ENCODE results near the gene CDC123.
"Not testable (repeated sequence)": the region's sequence is repeated elsewhere in the genome, so short reads cannot be mapped to it uniquely, and the experiment has no call there.

CDC123 gene

GRCh38 chr10:12237265-12238220 lies 41.6 kb downstream of the CDC123 start:
- no peak for FAIRE-seq

GRCh38 chr10:12238821-12239220 lies 42.8 kb downstream of the CDC123 start:
- no peak for FAIRE-seq

- FAIRE-seq = no peak
These were observed 46.0 kb downstream of the CDC123 start for GRCh38 chr10:12241810-12242529.

- FAIRE-seq = no peak
These were observed 48.1 kb downstream of the CDC123 start for GRCh38 chr10:12243864-12244620.

- no peak for FAIRE-seq
These were observed 54.2 kb downstream of the CDC123 start for GRCh38 chr10:12250181-12250580.

- FAIRE-seq = not testable (repeated sequence)
These were observed 54.7 kb downstream of the CDC123 start for GRCh38 chr10:12250702-12251101.

GRCh38 chr10:12251581-12251980 lies 55.6 kb downstream of the CDC123 start:
- FAIRE-seq = no peak

GRCh38 chr10:12252882-12253546 lies 57.0 kb downstream of the CDC123 start:
- no peak for FAIRE-seq

GRCh38 chr10:12255048-12255447 lies 59.1 kb downstream of the CDC123 start:
- no peak for FAIRE-seq

- no peak for FAIRE-seq
These were observed 64.0 kb downstream of the CDC123 start for GRCh38 chr10:12259988-12260387.

- no peak for FAIRE-seq
These were observed 66.4 kb downstream of the CDC123 start for GRCh38 chr10:12262278-12262981.

GRCh38 chr10:12264204-12264940 lies 68.4 kb downstream of the CDC123 start:
- FAIRE-seq = no peak

GRCh38 chr10:12269056-12269455 lies 73.1 kb downstream of the CDC123 start:
- FAIRE-seq = no peak

- no peak for FAIRE-seq
These were observed 75.2 kb downstream of the CDC123 start for GRCh38 chr10:12271210-12271540.

- not testable (repeated sequence) for FAIRE-seq
These were observed 81.9 kb downstream of the CDC123 start for GRCh38 chr10:12277862-12278261.

GRCh38 chr10:12279281-12279680 lies 83.3 kb downstream of the CDC123 start:
- FAIRE-seq = no peak

- FAIRE-seq = no peak
These were observed 91.8 kb downstream of the CDC123 start for GRCh38 chr10:12287772-12288171.

- not testable (repeated sequence) for FAIRE-seq
These were observed 101.8 kb downstream of the CDC123 start for GRCh38 chr10:12297784-12298183.

- no peak for FAIRE-seq
These were observed 103.4 kb downstream of the CDC123 start for GRCh38 chr10:12299222-12299965.
